ENCODE measurements around the gene CYGB.

The CYGB gene

DNA sequence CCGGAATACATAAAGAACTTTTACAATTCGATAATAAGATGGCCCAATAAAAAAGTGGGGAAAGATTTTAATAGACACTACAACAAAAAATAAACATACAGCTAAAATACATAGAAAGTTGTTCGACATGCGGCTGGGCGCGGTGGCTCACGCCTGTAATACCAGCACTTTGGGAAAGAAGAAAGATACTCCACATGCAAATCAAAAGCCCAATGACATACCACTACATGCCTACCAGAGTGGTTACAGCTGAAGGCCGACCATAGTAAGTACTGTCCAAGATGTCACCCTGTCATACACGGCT is 11.7 kb upstream of the CYGB start:
- no peak for DNase-seq

DNA sequence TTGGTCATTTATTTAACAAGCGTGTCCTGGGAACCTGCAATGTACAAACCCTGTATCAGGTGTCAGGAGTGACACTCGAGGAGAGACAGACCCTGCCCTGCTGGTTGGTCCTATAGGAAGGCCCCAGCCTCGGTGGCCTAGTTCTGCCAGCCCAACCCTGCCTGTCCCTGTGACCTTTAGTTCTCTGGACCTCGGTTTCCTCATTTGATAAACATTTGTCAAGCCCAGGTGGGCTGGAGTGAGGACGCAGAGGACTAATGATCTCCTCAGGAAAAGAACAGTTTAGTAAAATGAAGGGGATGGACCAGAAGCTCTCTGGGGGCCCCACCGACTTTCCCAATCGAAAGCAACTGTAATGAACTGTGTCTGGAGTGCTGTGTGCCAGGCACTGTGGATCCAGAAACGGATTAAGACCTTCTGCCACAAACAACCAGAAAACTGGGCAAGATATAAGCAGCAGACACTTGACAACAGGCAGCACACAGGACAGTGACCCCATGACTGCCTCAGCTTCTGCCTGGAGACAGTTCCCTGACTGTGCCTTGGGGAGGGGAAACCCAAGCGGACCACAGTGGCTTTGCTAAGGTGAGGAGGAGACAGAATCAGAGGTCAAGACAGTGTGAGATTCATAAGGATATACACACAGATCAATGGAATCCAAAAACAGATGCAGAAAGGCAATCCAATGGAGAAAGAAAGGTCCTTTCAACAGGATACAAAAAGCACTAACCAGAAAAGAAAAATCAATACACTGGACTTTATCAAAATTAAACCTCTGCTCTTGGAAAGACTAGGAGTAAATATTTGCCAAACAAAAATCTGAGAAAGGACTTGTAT is 11.1 kb upstream of the CYGB start:
- no peak for DNase-seq

DNA sequence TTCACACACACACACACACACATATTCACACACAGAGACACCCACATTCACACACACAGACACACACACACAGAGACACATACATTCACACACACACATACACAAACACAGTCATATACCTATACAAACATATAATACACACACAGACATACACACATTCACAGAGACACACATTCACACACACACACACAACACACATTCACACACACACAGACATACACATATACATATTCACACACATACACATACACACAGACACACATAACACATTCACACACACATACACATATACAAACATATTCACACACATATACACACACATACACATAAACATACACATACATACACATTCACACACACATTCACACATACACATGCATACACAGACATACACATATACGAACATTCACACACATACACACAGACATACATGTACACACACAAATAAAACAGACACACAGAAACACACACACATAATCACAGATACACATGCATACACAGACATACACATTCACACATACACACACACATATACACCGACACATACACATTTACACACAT is 10.2 kb upstream of the CYGB start:
- DNase-seq, result no peak

DNA sequence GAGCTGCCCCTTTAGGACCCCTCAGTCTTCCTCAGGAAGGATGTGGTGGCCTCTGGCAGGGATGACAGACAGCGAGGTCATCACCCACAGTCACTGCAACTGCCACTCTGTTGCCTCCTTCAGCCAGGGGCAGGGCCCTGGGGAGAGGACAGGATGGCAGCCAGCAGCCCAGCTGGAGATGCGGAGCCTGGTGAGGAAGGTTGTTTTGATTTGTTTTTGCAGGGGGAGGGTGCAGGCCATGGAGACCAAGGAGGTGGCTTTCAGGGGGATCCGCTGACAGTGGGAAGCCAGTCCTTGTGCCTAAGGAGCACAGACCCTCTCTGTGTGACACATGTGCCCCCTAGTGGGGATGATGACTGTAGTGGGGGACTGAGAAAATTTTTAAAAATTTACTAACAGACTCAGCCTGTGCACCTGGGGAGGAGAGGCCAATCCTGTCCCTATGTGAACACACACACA is 9.7 kb upstream of the CYGB start:
- no peak for DNase-seq

DNA sequence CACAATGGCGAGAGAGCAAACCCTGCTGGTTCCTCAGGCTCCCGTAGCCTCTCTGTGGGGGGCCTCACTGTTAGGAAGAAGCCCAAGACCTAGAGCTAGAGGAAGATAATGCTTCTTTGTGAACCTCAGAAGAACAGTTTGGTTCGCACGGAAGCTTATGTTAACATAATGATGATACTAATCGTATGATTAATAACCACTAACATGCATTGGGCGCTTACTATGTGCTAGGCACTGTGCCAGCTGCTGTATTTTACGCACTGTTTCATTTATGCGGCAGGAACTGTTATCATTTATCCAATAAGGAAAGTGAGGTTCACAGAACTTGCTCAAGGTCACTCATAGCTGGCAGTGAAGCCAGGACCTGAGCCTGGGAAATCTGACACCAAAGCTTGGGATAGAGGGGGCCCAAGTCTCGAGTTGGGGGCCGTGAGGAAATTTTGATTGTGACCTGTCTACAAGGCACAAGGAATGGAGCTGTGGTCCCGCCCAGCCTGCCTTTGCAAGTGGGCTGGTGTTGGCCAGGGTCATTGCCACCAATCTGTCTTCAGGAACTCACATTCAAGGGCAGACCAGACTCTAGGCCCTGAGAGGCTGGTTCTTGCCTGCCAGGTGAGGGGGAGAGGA is 9.2 kb upstream of the CYGB start:
- DNase-seq, result no peak

DNA sequence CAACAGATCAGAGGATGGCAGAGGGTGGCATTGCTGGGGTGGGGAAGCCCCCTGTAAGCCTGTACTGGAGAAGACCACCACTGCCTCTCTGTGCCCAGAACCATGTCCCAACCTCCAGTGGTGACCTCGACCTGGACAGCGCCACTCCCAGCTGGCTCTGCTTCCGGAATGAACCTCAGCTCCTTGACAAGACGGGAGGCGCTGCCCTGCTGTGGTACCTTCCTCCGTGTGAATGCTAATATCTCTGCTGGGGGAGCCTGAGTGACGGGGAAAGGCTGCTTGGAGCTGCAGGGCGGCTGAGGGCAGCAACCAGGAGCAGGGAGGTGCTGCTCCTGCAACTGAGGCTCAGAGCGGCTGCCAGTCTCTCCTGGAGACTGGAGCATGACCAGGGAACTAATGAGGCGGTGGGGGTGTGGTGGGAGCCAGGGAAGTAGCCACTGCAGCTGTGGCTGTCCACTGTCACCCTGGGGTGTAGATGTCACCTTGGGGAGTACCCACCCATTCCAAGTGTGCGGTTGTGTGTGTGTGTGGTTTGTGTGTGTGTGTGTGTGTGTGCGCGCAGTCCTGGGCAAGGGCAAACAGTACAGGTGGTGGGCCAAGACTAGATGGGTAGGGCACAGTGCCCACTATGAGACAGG is 8.5 kb upstream of the CYGB start:
- no peak for DNase-seq

DNA sequence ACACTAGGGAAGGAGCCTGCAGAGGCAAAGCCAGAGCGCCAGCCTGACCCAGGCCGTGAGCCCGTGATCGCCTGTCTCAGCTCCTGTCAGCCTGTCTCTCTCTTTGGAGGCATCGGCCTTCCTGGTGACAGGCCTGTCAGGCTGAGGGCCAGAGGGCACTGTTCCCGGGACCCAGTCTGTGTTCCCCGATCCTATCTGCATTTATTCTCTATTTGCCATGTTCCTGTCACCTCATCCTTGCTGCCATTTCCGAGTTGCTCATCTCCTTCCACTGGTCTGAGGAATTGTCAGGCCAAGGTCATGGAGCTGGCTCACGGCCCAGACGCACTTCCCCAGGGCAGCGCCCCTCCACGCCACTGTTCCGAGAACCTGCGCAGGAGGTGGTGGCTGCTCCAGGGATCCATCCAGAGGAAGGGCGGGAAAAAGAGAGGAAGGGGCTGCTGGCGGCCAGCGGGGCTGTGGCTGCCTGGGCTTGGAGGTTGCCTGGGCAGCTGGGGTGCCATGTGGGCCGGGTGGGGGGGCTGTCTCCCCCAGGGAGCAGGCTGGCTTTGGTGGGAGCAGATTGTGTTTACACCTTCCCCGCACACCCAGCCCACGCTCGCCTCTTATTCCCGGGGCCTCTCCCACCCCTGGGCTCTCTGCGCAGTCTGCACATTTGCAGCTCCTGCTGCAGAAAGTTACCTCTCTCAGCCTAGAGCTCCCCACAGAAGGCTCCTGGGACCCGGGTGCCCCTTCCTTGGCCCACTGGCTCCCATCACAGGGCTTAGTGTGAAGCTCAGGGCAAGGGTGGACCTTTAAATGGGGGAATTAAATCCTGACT is 7.2 kb upstream of the CYGB start:
- no peak for DNase-seq

DNA sequence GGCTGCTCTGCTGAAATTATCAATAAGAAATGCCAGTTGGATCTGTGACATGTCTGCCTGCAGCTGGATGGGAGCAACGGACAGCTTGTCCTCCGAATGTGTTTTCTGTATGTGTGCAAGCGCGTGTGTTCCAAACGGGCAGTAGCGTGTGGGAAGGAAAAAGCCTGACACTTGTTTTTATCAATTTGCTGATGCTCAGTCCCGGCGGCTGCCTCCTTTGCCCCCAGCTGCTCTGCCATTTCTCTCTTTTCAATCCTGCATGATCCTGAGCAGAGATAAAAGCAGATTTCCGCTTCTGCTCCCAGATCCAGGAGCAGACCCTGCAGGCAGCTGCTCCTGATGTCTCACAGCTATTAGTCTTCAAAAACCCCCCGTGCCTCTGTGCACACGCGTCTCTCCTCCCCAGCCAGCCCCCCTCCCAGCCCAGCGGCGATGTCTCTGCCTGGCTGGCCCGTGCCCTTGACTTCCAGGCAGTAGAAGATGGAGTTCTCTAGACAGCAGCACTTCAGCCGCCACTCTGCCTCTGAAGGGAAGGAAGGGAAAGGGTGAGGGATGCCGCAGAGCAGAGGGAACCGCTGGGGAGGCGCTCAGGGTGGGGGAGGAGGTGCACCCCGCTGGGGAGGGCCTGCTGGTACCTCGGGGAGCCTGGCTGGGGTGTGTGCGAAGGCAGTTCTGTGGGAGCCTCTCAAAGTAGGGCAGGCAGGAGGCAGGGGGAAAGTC is 6.5 kb upstream of the CYGB start:
- no peak for DNase-seq

DNA sequence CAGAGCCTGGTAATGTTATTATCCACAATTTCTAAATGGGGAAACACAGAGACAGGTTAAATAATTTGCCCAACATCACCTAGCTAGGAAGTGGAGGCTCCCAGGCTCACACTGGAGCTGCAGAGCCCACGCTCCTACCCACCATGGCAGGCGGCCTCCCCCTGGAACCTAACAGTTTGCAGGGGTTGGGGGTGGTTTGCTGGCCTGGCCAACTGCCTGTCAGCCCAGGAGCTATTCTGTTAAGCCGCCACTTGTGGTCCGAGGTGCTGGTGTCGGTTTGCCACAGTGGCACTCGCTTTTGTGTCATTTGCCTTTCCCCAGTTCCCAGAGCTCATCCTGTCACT is 5.9 kb upstream of the CYGB start:
- no peak for DNase-seq

DNA sequence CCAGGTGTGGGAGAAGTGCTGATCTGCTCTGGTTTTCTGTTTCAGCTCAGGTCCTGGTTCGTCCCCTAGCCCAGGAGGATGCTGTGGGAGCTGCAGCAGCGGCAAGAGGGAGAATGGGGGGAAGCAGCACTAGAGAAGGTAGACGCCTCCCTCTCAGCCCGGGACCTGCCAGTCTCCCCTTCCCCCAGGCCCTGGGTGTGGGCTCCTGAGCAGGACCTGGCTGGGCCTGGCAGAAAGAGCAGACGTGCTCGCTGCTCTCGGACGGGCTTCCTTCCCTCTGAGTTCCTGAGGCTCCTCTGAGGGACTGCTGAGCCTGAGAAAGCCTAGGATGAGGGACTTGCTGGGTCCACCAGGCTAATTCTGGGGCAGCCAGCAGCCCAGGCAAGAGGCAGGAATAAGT is 5.5 kb upstream of the CYGB start:
- DNase-seq, result no peak

DNA sequence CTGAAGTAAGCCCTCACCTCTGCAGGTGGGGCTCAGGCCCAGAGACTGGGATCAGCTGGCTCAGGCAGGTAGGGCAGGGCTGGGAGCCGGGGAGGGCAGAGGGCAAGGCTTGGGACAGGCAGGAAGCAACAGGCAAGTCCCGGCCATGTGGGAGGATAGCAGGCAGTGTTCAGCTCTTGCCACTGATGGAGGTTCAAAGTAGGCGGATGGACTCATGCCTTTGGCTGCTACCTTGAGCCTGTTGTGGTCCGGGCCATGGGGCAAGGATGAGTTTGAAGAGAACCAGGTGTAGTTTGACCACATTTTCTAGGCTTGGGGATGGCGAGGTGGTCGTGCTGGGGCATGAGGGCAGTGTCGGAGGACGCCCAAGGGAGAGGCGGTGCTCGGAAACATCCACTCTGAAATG is 5.1 kb upstream of the CYGB start:
- DNase-seq, result no peak

DNA sequence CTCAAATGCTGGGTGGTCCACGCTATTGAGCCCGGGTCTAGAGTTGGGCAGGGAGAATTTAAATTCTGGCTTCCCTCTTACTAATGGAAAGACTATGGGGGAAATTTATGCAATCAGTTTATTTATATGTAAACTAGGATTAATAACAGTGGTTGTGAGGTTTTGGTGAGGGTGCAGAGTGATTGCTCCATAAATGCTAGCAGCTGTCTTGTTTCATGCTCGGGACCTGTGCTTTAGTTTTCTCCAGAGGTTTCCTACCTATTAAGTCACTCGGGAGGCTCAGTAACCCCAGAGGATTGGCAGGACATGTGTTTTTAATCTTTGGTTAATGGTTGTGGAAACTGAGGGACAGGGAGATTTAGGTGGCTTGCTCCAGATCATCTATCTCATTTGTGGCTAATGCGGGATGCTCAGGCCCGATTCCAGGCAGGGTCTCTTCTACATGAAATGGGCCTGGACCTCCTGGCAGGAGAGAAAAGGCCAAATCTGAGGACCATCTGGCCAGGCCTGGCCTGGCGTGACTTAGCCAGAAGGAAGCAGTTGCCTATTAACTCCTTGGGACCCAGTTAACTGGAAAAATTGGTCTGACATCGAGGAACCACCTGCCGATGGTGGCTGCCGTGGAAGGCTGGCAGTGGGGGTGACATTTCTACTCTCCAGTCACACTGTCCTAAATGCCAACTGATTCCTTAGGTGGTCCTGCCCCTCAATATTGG is 4.4 kb upstream of the CYGB start:
- no peak for DNase-seq

DNA sequence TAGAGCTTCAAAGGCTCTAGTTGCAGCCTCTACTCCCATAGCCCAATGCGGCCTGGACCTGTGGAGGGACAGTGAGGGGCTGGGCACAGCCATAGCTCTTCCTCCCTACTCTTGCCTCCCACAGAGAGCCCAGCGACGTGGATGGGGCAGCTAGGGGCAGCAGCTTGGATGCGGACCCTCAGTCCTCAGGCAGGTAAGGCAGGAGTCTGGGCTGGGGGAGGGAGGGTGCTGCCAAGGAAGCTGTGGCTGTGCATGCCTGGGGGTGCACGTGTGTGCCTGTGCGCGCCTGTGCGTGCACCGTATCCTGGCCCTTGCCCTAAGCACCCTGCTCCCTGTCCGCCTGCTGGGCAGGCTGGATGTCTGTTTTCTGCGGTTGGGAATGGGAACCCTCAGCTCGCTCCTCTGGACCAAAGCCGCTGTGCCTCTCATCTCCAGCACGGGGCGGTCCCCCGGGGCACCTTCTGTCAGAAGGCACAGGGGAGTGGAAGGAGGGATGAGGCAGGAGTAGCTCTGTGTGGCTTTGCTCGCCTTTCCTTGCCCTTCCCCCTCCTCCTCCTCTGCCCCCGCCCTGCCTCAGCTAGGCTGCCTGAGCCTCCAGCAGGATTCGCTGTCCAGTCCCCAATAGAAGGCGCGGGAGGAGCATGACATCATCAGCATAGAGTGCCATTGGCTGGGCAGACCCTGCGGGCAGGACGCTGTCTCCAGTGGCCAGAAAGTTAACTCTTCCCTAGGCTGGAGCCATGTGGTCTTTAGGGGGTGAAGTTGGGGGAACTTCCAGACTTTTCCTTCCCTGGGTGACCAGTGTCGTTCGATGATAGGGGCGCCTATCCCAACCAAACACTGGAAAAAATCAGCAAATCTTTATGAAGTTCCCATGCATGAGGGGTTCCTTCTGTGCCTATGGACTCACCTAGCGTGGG is 3.1 kb upstream of the CYGB start:
- DNase-seq, result no peak

DNA sequence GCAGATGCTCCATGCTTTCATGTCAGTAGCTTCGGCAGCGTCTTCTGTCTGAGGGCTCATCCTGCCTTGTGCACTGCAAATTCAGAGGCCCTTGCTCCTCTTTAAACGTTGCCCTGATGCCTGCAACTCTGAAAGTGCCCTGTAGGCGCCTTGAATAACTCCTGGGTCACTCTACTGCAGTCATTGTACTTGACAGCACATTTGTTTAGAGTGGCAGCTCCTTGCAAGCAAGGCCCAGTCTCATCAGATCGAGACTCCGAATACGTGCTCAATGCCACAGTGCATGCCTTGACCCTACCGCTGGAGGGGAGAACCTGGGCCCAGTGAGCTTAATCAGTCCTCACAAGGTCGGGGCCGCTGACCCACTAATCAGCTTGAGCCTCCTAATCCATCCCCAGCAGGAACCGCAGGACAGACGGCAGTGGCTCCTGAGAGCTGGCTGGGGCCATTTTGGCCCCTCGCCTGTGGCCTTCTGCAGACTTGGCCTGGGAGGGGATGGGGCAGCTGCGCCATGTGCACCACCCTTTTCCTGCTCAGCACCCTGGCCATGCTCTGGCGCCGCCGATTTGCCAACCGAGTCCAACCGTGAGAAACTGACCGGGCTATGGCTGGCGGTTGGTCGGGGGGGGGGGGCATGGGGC is 2.2 kb upstream of the CYGB start, which contains the start of gene PRCD:
TSS of gene PRCD (plus strand) at position 414 of the 641 bp plus-strand sequence. CDS start at position 512, 98 bp downstream.
- DNase-seq, result no peak

DNA sequence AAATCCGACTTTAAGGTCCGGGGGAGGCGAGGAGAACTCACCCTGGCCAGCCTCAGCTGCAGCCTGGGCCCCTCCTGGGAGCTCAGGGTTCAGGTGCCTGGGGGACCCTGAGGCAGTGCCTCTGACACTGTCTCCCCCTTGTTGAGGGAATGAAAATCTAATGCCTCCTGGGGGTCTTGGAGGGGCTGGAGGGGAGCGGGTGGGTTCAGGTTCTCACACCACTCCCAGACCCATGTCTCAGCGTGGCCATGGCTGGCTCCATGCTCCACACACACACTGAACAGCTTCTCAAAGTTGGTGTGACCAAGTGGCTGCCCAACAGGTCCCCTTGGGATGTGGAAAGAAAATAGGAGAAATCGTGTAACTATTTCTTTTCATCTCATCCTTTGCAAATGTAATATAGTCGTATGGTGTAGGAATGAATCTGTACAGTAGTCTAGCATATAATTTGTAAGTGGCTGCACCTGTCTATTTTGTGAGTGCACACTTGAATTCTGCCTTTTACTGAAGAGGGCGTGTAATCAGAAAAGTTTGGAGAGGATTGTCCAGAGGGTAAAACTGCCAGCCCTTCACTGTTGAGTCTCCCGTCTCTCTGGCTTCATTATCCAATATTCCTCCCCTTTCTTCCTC is 1.5 kb upstream of the CYGB start:
- no peak for DNase-seq

DNA sequence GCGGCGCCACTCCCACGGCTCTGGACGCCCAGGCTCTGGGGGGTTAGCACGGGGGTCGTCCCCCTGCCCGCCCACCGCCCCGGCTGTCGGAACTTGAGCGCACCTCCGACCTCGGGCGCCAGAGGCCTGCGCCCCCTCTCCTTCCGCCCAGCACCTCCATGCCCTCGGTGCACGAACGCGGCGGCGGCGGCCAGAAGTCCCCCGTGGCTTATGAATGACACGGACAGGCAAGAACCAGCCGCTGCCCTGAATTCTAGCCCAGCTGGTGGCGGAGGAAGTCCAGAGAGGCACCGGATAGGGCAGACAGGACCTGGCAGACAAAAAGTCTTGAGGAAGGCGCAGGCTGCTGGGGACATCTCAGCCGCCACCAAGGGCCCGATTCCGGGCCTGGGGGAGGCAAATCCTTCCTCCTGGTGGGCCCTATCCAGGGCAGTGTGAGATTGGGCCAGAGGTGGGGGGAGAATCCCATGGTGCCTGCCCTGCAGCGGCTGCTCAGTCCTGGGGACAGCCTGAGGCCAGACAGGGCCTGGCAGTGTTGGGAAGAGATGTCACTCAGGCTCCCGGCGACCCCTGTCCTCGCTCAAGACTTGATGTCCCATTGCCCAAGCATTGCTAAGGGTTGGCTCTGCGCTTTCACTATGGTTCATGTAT is 897 bp upstream of the CYGB start:
- no peak for DNase-seq

DNA sequence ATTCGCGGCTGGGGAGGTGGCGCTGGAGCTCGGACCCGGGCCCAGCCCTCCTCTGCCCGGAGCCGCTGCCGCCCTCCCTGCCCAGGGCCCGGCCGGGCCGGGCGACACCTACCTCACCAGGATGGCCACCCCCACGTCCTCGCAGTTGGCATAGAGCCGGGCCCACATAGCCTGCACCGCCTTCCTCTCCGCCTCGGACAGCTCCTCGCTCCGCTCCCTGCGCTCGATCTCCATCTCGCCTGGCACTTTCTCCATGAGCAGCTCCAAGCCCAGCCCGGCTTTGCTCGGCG is 276 bp downstream of the CYGB start:
- DNase-seq, result no peak

DNA sequence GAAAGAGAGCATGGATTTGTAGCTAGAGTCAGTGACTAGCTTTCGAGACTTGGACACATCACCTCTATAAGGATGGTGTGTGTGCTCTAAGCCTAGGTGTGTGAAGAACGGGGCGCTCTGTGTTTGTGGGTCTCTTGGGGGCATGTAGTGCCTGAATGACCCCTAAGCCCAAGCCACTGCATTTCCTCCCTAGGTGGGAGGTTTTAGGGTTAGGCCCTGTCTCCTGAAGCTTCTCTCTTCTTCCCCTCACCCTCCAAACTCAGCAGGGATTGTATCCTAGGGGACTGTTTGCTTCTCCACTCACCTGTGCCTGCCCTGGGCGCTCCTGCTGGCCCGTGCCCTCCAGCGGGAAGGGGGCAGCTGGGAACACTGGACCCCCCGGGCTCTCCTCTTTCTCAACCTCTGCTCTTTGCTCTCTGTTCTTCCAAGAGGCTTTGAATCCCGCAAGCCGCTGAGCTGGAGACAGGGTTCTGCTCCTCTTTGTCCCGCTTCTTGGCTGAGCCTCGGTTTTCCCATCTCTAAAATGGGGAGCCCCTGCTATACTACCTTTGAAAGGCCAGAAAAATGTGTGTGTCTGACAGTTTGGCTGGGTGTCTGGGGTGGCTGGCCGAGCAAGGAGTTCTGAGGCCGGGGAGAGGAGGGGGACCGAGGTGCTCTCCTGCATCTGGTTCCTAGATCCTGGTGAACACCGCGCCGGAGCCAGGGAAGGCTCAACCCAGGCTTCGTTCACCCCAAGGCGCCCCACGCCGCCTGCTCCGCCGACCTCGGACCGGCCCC is 810 bp downstream of the CYGB start:
- DNase-seq, result no peak
